WTC11 (cell line): ENCODE data around the gene IL10RB.
"Not testable (repeated sequence)": the region's sequence is repeated elsewhere in the genome, so short reads cannot be mapped to it uniquely, and the experiment has no call there.

ENCODE experiments used
- AFF4 ChIP-seq: sonication (generic); formaldehyde crosslinking; IDR thresholded peaks from 2 replicates; pipeline ENCODE4 v1.8.1; 2023; ENCODE audit warnings: mild to moderate bottlenecking, missing genetic modification reagents, borderline replicate concordance
- ATF2 ChIP-seq: sonication (generic); formaldehyde crosslinking; IDR thresholded peaks from 2 replicates; pipeline ENCODE4 v1.8.1; 2022; ENCODE audit warnings: low read depth, missing genetic modification reagents, borderline replicate concordance
- CREB1 ChIP-seq: sonication (generic); formaldehyde crosslinking; IDR thresholded peaks from 2 replicates; pipeline ENCODE4 v1.8.0; 2023; ENCODE audit warnings: mild to moderate bottlenecking, missing genetic modification reagents
- CTCF ChIP-seq: fragments of 200-600 bp; IDR thresholded peaks from 2 replicates; pipeline ENCODE4 v1.8.0; 2022; ENCODE audit warnings: antibody characterized with exemption
- E2F5 ChIP-seq: sonication (generic); formaldehyde crosslinking; IDR thresholded peaks from 2 replicates; pipeline ENCODE4 v1.8.1; 2022; ENCODE audit warnings: mild to moderate bottlenecking, moderate library complexity, missing genetic modification reagents
- ELF4 ChIP-seq: sonication (generic); formaldehyde crosslinking; IDR thresholded peaks from 2 replicates; pipeline ENCODE4 v1.8.1; 2022; ENCODE audit warnings: low read depth, mild to moderate bottlenecking, moderate library complexity, missing genetic modification reagents
- FOXP1 ChIP-seq: sonication (generic); formaldehyde crosslinking; IDR thresholded peaks from 2 replicates; pipeline ENCODE4 v1.8.0; 2022; ENCODE audit warnings: missing genetic modification reagents, mild to moderate bottlenecking, moderate library complexity, borderline replicate concordance
- GTF2I ChIP-seq: fragments of 250-450 bp; sonication (Bioruptor Pico); conservative IDR thresholded peaks from 2 replicates; pipeline ENCODE4 v1.4.0; 2021; ENCODE audit warnings: mild to moderate bottlenecking
- NR2C2 ChIP-seq: sonication (generic); formaldehyde crosslinking; IDR thresholded peaks from 2 replicates; pipeline ENCODE4 v1.8.0; 2022; ENCODE audit warnings: mild to moderate bottlenecking, missing genetic modification reagents
- SP1 ChIP-seq: sonication (generic); formaldehyde crosslinking; conservative IDR thresholded peaks from 2 replicates; pipeline ENCODE4 v1.8.1; 2022; ENCODE audit warnings: missing genetic modification reagents
- TEAD4 ChIP-seq: sonication (generic); formaldehyde crosslinking; IDR thresholded peaks from 2 replicates; pipeline ENCODE4 v1.8.0; 2022; ENCODE audit warnings: mild to moderate bottlenecking, missing genetic modification reagents
- TP53 ChIP-seq: sonication (generic); formaldehyde crosslinking; IDR thresholded peaks from 2 replicates; pipeline ENCODE4 v1.8.1; 2023; ENCODE audit warnings: mild to moderate bottlenecking, missing genetic modification reagents
- ZNF138 ChIP-seq: sonication (generic); formaldehyde crosslinking; conservative IDR thresholded peaks from 2 replicates; pipeline ENCODE4 v1.8.1; 2022; ENCODE audit warnings: mild to moderate bottlenecking, moderate library complexity, missing genetic modification reagents
- ZNF396 ChIP-seq: fragments of 250-450 bp; sonication (Bioruptor Pico); IDR thresholded peaks from 2 replicates; pipeline ENCODE4 v1.8.0; 2021; ENCODE audit warnings: mild to moderate bottlenecking, moderate library complexity, borderline replicate concordance

GRCh38 chr21:33242846-33243245 lies 23.3 kb upstream of the IL10RB start:
- TF ChIP-seq CTCF; SP1 (CRISPR knock-in tag); E2F5 (CRISPR knock-in tag); TP53 (CRISPR knock-in tag); ZNF138; TEAD4 (CRISPR knock-in tag); ELF4 (CRISPR knock-in tag); NR2C2 (CRISPR knock-in tag); ATF2 (CRISPR knock-in tag); AFF4 (CRISPR knock-in tag); FOXP1 (CRISPR knock-in tag); GTF2I (CRISPR knock-in tag); CREB1; ZNF396: not testable (repeated sequence)
